Measurements from ENCODE around the gene PYDC1. TPM values are rescaled to one million over a fixed set of nuclear protein-coding genes. Genes with fewer than 3 reads are reported as not detected.
A peak's percentile ranks its signal among the peaks of the same experiment; 100 is the strongest.
"Not testable (repeated sequence)": the region's sequence is repeated elsewhere in the genome, so short reads cannot be mapped to it uniquely, and the experiment has no call there.

Gene PYDC1
- total RNA-seq, 1 experiment from 2014 or later = not detected

DNA sequence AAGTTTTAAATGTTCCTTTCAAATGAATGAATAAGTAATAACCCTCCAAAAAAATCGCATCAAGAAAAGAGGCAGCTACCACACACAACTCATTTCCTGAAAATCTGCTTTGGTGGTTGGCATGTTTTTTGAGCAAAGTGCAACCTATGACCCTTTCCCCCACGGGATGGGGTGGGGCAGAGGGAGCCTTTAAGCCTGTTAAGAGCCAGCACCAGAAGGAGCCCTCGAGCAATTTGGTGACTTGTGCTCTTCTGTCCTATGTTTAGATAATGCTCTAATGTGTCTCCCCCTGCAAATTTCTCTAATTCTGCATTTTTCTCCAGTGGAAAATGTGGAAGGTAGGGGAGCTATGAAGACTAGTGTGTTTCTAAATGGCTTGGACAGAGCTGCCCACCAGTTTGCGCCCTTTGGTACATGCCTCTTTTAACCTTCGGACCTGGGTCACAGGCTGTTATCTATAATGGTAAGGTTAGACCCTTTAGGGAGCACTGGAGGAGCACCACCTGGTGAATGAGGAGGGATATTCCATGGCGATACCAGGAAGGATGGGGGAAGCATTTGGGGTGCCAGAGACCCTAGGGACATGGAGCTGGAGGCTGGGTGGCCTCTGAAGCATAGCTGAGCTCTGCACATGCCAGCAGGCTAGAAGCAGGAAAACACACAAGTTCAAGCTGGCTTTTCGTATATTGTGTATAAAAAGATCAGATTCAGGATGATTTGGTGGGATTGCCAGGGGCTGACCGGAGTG is 15.9 kb downstream of the PYDC1 start:
- intact Hi-C loops (cut with micrococcal nuclease; ENCODE audit: unreplicated experiment) = loop anchor here (5.0 kb wide), 2 partner anchors 131 to 241 kb away; partner anchors contain the start of gene ZNF843
- DNase-seq = peak; percentile 37
- Mint-ChIP-seq H3K36me3 (ENCODE audit: insufficient read depth, unreplicated experiment) (peaks cover 66% of the 10 kb centered on the region), H3K9me3 (ENCODE audit: low read depth, unreplicated experiment) (no peaks in the 10 kb centered on the region), H3K4me3 (ENCODE audit: low read depth, unreplicated experiment) (peak overlapping the region; percentile 84), H3K27ac (ENCODE audit: unreplicated experiment) (peak overlapping the region; percentile 54), H3K4me1 (ENCODE audit: low read depth, unreplicated experiment) (peaks cover 26% of the 10 kb centered on the region), H3K27me3 (ENCODE audit: unreplicated experiment) (peaks cover 27% of the 10 kb centered on the region)
- TF ChIP-seq, protein P1, sequence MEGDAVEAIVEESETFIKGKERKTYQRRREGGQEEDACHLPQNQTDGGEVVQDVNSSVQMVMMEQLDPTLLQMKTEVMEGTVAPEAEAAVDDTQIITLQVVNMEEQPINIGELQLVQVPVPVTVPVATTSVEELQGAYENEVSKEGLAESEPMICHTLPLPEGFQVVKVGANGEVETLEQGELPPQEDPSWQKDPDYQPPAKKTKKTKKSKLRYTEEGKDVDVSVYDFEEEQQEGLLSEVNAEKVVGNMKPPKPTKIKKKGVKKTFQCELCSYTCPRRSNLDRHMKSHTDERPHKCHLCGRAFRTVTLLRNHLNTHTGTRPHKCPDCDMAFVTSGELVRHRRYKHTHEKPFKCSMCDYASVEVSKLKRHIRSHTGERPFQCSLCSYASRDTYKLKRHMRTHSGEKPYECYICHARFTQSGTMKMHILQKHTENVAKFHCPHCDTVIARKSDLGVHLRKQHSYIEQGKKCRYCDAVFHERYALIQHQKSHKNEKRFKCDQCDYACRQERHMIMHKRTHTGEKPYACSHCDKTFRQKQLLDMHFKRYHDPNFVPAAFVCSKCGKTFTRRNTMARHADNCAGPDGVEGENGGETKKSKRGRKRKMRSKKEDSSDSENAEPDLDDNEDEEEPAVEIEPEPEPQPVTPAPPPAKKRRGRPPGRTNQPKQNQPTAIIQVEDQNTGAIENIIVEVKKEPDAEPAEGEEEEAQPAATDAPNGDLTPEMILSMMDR (IDR thresholded peaks at IDR 0.05; ENCODE audit: unreplicated experiment) = no peak
- no TSS peak for BruUV-seq (replicated peaks)
- CTCF ChIA-PET = interaction anchor here (0.6 to 1.2 kb wide), 3 partner anchors 61 to 243 kb away, joined by 3 read pairs; partner anchors contain the start of gene HSD3B7

DNA sequence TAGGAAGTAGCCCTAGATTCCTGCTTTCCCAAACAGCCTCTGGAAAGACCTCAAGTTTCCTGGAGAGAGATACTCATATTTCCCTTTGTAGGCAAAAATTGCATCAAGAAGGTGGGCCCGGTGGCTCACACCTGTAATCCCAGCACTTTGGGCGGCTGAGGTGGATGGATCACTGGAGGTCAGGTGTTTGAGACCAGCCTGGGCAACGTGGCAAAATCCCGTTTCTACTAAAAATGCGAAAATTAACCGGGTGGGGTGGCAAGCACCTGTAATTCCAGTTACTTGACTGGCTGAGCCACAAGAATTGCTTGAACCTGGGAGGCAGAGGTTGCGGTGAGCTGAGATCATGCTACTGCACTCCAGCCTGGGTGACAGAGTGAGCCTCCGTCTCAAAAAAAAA is 16.8 kb downstream of the PYDC1 start:
- CTCF ChIA-PET = interaction anchor here (1.2 kb wide), 1 partner anchor 244 kb away, joined by 3 read pairs; no protein-coding TSS in a partner anchor
- intact Hi-C loops (cut with micrococcal nuclease; ENCODE audit: unreplicated experiment) = loop anchor here (5.0 kb wide), 2 partner anchors 132 to 242 kb away; partner anchors contain the start of gene ZNF843
- not testable (repeated sequence) for H3K27ac Mint-ChIP-seq (ENCODE audit: unreplicated experiment)

DNA sequence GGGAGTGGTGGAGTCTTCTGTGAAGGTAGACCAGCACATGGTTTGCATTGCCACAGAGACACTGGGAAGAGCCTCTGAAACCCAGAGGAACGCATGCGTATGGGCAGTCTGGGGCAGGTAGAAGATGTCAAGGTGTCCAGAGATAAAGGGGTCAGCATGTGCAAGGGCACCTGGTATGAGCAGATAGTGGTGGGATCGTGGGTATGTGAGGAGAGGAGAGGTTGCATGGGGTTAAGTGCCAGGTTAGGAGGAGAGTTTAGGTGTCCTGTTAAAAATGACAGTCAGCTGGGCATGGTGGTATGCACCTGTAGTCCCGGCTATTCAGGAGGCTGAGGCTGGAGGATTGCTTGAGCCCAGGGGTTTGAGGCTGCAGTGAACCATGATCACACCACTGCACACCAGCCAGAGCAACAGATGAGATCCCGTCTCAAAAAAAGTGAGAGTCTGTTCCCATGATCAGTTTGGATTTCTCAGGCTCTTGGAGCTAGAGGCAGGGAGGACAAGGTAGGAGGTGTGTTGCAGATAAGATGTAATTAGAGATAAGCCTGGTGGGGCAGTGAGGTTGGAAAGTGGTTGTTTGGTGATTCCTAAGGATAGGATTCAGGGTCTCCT is 17.4 kb downstream of the PYDC1 start:
- Mint-ChIP-seq H3K4me1 (ENCODE audit: low read depth, unreplicated experiment) (peaks cover 26% of the 10 kb centered on the region), H3K27me3 (ENCODE audit: unreplicated experiment) (peaks cover 12% of the 10 kb centered on the region), H3K9me3 (ENCODE audit: low read depth, unreplicated experiment) (no peaks in the 10 kb centered on the region), H3K4me3 (ENCODE audit: low read depth, unreplicated experiment) (no peak overlapping the region), H3K27ac (ENCODE audit: unreplicated experiment) (peak overlapping the region; percentile 10), H3K36me3 (ENCODE audit: insufficient read depth, unreplicated experiment) (peaks cover 81% of the 10 kb centered on the region)
- no peak for DNase-seq
- intact Hi-C loops (cut with micrococcal nuclease; ENCODE audit: unreplicated experiment) = loop anchor here (5.0 kb wide), 2 partner anchors 133 to 243 kb away; partner anchors contain the start of gene ZNF843
- CTCF ChIA-PET = interaction anchor here (0.7 kb wide), 1 partner anchor 201 kb away, joined by 3 read pairs; no protein-coding TSS in a partner anchor
- BruUV-seq (replicated peaks) = no TSS peak
- TF ChIP-seq, protein P1 (IDR thresholded peaks at IDR 0.05; ENCODE audit: unreplicated experiment) = no peak

More for the DNA sequence above, 16.8 kb downstream of the PYDC1 start:
- Mint-ChIP-seq H3K4me1 (ENCODE audit: low read depth, unreplicated experiment) (peaks cover 26% of the 10 kb centered on the region), H3K36me3 (ENCODE audit: insufficient read depth, unreplicated experiment) (peaks cover 75% of the 10 kb centered on the region), H3K27me3 (ENCODE audit: unreplicated experiment) (peaks cover 18% of the 10 kb centered on the region)
- not testable (repeated sequence) for BruUV-seq (replicated peaks); H3K9me3 Mint-ChIP-seq (ENCODE audit: low read depth, unreplicated experiment); H3K4me3 Mint-ChIP-seq (ENCODE audit: low read depth, unreplicated experiment); DNase-seq

DNA sequence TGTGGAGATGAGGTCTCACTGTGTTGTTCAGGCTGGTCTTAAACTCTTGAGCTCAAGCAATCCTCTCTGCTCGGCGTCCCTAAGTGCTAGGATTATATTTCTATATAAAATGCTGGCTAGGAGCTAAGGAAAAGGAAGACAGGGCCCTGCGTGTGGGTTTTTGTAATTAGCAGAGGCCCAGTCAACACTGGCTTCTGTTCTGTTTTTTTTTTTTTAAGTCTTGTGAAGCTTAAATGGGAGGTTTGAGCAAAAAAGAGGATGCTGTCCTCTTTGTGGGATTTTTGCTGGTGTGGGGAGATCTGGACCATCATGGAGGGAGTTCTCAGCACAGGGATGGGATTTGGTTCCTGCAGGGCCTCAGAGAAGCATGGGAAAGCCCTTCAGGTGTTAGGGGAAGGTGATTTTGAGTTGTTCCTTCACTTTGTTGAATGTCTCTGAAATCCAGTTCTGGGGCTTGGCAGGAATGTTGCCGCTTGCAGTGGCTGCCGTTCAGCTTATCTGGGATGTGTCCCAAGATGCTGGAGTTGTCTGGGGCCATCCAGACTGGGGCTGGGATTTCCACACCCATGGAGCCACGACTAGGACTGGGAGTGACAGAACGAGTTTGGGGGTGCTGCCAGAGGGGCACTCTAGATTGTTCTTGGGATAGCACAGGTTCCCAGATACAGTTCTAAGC is 18.6 kb downstream of the PYDC1 start:
- CTCF ChIA-PET = interaction anchor here (0.6 kb wide), 1 partner anchor 34 kb away, joined by 8 read pairs; no protein-coding TSS in a partner anchor

More for the DNA sequence above, 18.6 kb downstream of the PYDC1 start:
- Mint-ChIP-seq H3K4me1 (ENCODE audit: low read depth, unreplicated experiment) (peaks cover 26% of the 10 kb centered on the region), H3K9me3 (ENCODE audit: low read depth, unreplicated experiment) (no peaks in the 10 kb centered on the region), H3K27me3 (ENCODE audit: unreplicated experiment) (peaks cover 5% of the 10 kb centered on the region), H3K36me3 (ENCODE audit: insufficient read depth, unreplicated experiment) (peaks cover 90% of the 10 kb centered on the region), H3K4me3 (ENCODE audit: low read depth, unreplicated experiment) (no peak overlapping the region), H3K27ac (ENCODE audit: unreplicated experiment) (no peak overlapping the region)
- intact Hi-C loops (cut with micrococcal nuclease; ENCODE audit: unreplicated experiment) = no loop called here
- DNase-seq = no peak
- BruUV-seq (replicated peaks) = no TSS peak
- TF ChIP-seq, protein P1 (IDR thresholded peaks at IDR 0.05; ENCODE audit: unreplicated experiment) = no peak
